LoVo (cell line): ENCODE measurements around the gene SEMA6B.
"Not testable (repeated sequence)": the region's sequence is repeated elsewhere in the genome, so short reads cannot be mapped to it uniquely, and the experiment has no call there.

ENCODE experiments used
- DNase-seq: peaks from one replicate; pipeline ENCODE4 v3.0.0-alpha.2; 2016; ENCODE audit warnings: low spot score

Gene SEMA6B

DNA sequence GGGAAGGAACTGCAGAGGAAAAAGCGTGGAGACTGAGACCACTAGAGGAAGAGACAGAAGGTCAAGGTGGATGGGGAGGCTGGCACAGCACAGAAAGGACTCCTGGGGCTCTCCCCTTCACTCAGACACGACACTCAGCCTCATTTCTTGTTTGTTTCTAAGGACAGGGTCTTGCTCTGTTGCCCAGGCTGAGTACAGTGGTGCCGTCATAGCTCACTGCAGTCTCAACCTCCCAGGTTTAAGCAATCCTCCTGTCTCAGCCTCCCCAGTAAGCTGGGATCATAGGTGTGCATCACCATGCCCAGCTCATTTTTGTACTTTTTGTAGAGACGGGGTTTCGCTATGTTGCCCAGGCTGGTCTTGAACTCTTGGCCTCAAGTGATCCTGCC is 11.4 kb upstream of the SEMA6B start:
- DNase-seq = no peak

DNA sequence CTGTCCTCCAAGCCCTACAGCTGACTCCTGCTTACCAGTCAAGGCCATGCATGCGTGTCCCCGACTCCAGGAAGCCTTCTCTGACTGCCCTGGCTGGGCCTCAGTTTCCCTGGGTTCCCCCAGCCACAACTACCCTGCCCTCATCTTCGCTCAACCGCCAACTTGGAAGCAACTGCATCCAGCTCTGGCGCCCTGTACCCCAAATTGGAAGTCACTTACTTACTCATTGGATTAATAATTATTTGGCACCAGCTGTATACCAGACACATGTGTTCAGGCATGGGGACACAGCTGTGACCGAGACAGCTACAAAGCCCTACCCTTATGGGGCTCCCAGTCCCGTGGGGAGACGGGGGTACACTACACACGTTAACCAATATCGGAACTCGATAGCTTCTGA is 10.9 kb upstream of the SEMA6B start:
- DNase-seq = no peak

DNA sequence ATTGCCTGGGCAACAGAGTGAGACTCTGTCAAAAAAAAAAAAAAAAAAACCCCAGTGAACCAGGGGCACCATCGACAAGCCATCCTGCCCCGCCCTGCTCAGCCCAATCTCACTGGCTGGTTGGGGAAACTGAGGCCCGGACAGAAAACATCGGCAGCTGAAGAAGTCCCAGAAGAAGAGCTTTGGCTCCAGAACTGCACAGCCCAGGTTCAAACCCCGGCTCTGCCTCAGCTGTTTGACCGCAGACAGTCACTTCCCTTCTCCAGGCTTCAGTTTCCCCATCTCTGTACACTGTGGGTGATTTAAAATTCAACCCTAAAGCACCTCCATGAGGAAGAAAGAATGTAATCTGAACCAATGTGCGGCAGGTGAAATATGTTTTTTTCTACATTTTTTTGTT is 9.4 kb upstream of the SEMA6B start:
- DNase-seq = no peak

DNA sequence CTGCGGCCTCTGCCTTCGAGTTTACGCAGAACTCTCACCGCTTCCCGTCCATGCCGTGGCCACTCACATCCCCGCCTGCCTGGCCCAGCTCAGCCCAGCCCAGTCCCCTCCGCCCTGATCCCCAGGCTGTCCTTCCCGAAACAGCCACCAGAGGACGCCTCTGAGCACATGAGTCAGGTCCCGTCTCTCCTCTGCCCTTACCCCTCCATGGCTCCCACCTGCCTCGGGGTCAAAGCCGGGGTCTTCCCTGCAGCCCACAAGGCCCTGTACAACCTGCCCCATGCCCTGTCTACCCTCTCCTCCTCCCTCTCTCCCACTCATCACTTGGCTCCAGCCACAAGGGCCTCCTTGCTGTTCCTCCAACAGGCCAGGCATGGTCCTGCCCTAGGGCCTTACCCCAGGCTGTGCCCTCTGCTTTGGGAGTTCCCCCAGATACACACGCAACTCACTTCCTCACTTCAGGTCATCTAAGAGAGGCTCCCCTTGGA is 8.1 kb upstream of the SEMA6B start:
- DNase-seq = no peak

DNA sequence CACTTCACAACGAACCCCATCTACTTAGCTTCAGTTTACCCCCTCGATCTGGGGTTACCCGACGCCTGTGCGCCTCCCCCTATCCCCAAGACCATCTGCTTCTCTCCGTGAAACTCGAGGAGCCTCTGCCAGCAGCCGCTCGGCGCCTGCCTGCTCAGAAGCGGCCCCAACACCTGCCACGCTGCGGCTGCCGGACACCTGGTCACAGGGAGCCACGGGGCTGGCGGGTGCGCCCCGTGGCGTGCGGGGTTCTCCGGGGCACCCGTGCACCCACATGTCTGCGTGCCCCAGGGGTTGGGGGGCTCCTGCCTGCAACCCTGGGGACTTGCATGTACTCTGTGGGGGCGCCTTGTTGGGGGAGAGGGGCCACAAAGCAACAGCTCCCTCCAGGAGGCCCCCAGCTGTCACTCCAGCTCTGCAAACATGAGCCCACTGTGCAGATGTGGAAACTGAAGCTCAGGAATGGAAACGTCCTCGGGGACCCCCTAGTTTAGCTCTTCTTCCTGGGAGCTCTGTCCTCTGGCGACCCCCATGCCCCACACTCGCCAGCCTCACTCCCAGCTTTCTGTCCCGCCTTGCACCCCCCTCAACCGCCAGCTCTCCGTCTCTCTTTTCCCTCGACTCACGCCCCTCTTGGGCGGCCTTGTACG is 7.0 kb upstream of the SEMA6B start:
- DNase-seq = no peak

DNA sequence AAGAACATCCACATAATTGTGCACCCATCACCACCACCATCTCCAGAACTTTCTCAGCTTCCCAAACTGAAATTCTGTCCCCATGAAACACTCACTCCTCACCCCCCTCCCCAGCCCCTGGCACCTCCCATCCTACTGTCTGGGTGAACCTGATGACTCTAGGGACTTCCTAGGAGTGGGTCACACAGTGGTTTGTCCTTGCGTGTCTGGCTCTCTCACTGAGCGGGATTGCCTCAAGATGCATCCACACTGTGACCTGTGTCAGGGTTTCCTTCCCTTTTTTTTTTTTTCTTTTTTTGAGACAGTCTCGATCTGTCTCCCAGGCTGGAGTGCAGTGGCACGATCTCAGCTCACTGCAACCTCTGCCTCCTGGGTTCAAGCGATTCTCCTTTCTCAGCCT is 4.1 kb upstream of the SEMA6B start:
- DNase-seq = not testable (repeated sequence)

DNA sequence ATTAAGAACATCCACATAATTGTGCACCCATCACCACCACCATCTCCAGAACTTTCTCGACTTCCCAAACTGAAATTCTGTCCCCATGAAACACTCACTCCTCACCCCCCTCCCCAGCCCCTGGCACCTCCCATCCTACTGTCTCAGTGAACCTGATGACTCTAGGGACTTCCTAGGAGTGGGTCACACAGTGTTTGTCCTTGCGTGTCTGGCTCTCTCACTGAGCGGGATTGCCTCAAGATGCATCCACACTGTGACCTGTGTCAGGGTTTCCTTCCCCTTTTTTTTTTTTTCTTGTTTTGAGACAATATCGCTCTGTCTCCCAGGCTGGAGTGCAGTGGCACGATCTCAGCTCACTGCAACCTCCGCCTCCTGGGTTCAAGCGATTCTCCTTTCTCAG is 2.6 kb upstream of the SEMA6B start:
- DNase-seq = not testable (repeated sequence)

DNA sequence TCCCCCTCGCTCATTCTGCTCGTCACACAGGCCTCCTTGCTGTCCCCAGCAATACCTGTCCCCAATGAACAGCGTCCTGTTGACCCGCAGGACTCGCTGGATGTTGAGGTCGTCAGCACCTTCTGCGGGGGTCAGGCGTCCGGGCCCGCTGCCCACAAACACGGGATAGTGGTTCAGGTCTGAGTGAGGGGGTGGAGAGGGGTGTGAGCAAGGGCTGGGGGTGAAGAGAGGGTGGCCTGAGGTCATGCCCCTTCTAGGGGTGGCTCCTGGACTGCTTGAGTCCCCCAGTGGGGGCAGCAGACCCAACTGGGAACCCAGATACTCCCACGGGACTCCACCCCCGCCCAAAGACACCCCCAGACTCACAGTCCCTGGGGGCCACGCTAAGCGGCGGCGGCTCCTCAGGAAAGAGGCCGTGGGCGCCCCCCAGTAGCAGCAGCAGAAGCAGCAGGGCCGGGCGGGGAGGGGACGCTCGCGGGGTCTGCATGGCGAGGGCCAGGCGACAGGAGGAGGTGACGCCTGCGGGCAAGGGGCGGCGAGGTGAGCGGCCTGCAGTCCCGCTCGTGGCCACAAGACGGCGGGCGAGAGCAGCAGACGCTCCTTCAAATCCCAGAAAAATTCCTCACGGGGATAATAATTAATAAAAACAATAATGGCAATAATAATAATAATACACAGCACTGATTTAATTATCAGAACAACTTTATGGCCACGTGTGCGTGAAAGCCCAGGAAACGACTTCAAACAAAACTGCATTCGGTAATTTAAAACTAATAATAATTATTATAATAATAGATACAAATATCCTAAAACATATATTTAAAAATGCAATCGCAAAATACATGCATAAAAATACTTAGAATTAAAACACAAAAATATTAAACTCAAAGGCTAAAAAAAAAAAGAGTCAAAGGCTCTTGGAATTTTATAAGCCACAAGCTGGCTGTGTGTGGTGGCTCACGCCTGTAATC is 1.2 kb downstream of the SEMA6B start:
- DNase-seq = peak; percentile 46

DNA sequence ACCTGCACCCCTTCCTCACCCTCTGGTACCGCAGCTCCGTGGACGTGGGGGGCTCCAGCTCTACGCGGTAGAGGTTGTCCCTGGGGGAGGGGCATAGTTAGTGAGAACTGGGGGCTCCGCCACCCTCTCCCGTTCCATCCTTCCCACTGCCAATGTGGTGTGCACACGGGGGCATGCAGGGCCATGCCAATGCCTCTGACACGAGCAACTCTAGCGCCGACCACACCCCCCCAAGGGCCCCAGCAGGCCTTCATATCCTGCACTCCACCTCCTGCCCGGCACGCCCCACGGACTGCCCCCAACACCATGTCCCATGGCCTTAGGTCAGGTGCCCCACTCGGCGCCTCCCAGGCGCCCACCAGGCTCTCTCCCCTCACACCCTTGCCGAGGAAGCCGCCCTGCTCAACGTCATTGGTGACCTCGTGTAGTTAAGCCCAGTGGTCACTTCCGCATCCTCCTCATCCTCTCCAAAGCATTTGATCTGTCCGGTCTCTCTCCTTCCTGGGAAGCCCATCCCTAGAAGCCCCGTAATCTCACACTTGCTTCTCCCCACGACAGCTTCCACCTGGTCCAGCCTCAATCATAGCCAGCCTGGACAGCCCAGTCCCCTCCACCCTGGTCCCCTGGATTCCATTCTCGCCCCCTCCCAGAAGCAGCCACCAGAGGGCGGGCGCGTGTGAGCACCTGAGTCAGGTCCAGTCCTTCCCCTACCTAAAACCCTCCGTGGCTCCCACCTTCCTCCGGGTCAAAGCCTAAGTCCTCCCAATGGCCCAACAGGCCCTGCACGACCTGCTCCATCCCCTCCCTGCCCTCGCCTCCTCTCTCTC is 2.1 kb downstream of the SEMA6B start:
- no peak for DNase-seq

DNA sequence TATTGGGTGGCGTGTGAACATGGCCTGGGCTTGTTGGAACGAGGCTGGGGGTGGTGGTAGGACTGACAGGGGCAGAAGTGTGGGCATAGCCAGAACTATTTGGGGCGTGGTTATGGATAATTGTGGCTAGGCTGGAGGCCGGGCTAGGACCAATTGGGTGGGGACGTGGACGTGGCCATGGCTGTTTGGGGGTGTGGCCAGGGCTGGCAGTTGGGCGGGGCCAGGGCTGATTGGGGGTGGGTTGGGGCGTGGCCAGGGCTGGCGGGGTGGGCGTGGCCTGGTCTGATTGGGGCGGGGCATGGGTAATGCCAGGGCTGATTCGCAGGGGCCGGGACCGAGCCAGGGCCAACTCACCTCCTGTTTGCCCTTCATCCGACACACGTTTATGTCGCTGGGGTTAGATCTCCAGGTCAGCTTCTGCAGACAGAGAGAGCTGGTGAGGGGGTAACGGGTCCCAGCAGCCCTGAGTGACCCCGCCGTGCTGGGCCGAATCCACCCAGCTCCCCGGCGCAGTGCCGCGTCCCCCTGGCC is 2.8 kb downstream of the SEMA6B start:
- peak; percentile 64 for DNase-seq

DNA sequence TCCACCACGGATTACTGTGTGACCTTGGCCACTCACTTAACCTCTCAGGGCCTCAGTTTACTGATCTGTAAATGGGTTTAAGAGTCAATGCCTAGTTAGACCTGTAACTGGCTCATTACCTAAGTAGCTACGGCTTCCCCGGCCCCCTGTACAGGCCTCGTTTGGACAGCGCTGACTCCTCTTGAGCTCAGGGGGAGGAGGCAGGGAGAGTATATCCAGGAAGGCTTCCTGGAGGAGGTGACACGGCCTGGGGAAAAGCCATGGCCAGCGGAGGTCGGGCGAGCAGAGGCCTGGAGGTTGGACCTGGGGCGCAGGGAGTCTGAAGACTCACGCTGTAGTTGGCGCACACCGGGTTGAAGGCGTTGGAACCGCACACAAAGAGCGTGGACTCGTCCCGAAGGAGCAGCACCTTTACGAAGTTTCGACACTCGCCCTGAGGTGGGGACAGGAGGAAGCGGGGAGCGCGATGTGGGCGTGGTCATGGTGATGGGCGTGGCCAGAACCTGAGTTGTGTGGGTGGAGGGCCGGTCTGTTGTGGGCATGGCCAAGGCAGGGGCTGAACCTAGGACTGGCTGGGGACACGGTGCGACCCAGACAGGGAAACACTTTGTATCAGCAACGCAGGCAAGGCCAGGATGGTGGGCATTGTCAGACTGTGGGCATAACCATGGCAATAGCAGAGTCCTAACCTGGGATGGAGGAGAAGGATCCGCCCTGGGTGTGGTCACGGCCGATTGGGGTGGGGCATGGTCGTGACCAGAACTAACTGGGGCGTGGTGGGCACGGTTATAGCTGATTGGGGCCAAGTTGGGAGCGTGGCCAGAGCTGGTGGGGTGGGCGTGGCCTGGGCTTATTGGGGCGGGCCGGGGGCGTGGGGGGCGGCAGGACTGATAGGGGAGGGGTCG is 3.6 kb downstream of the SEMA6B start:
- DNase-seq = no peak

DNA sequence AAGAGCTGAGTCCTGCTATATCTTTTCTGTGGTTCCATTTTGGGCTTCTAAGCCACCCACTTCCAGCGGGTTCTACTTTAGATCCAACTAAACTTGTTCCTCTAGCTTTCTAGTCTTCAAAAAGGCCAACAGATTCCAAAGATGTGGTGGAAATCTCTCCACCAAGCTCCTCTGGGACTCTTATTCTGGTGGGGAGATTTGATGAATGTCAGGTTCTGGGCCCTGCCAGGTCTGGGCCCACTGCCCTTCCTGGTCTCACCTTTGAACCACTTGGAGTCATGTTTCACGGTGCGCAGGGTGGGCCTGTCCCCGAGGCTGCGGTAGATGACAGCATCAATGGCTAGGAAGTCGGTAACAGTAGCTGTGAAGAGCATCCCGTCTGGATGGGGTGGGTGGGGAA is 4.8 kb downstream of the SEMA6B start:
- no peak for DNase-seq

DNA sequence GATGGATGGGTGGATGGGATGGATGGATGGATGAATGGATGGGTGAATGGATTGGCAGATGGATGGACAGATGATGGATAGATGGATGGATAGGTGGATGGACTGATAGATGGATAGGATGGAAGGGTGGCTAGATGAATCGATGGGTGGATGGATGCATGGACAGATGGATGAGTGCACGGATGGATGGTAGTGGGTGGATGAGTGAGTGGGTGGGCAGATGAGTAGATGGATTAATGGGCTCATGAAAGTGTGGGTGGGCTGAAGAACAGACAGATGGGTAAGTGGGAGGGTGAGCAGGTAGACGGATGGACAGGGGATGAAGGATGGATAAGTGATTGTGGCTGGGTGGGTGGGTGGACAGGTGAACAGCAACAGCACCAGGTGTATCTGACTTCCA is 5.7 kb downstream of the SEMA6B start:
- no peak for DNase-seq

DNA sequence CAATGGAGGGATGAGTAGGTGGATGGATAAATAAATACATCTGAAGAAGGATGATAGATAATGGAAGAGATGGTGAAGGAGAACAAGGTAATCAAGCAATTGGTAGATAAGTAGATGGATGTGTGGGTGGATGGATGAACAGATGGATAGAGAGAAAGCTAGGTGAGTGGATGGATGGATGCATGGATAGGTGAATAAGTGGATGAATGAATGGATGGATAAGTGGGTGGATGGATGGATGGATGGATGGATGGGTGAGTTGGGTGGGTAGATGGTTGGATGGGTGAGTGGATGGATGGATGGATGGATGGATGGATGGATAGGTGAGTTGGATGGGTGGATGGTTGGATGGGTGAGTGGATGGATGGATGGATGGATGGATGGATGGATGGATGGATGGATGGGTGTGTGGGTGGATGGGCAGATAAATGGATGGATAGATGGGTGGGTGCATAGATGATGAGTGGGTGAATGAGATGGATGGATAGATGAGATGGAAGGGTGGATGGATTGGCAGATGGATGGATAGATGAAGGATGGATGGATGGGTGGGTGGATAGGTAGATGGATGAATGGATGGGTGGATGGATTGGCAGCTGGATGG is 6.3 kb downstream of the SEMA6B start:
- no peak for DNase-seq

DNA sequence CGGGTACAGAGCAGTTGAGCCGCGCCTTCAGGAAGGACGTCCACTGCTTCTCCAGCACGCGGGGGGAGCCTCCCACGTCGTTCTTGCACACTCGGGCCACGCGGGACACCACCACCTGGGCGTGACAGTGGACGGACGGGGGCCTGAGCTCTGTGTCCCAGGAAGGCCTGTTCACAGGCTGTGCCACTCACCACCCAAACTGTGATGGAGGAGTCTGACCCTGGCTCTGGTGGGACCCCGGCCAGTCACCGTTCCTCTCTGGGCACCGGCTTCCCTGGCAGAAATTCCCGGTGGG is 7.0 kb downstream of the SEMA6B start:
- no peak for DNase-seq

DNA sequence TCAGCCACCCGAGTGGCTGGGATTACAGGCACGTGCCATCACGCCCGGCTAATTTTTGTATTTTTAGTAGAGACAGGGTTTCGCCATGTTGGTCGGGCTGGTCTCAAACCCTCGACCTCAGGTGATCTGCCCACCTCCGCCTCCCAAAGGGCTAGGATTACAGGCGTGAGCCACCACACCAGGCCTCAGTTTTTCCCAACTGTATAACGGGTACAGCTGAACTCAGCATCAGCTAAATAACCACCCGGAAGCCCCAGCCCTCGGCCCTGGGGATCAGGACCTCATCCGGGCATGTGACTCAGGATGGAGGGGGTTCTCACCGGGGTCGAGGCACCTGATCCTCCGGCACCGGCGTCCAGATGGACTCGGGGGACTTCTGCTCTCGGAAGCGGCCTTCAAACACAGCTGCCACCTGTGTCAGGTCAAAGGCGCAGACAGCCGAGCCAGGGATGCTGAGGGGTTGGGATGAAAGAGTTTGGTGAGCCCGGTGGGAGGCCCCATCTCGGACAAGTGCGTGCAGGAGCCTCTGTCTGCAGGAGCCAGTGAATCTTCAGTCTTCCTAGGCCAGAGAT is 8.9 kb downstream of the SEMA6B start:
- no peak for DNase-seq

DNA sequence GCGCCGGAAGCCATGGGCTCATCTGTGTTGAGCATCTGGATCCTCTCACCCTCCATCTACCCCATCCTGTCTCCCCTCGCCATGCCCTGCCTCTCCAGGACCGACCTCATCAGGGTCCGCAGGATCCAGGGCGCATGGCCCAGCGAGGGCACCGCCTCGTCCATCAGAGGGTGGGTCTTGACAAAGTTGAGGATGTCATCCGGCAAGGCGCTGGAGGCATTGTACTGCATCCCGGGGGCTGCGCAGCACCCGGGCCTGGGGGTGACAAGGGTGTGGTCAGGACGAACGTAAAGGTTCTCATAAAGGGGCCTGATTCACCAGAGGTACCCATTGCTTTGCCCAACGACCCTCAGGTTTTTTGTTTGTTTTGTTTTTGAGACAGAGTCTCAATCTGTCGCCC is 9.5 kb downstream of the SEMA6B start:
- DNase-seq = no peak

DNA sequence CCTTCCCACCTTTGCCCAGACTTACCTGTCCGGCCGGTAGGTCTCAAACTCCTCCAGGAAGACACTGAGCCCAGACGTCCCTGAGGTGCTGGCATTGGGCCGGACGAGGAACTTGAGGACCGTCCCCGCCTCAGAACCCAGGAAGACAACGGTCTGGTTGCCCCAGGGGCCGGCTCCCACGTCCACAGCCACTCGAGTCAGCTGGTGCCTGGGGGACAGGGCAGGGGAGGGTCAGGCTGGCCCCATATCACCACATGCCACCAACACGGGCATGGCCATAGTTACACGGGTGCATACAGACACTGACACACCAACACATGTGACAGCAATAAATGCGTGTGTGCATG is 11.3 kb downstream of the SEMA6B start:
- DNase-seq = no peak

DNA sequence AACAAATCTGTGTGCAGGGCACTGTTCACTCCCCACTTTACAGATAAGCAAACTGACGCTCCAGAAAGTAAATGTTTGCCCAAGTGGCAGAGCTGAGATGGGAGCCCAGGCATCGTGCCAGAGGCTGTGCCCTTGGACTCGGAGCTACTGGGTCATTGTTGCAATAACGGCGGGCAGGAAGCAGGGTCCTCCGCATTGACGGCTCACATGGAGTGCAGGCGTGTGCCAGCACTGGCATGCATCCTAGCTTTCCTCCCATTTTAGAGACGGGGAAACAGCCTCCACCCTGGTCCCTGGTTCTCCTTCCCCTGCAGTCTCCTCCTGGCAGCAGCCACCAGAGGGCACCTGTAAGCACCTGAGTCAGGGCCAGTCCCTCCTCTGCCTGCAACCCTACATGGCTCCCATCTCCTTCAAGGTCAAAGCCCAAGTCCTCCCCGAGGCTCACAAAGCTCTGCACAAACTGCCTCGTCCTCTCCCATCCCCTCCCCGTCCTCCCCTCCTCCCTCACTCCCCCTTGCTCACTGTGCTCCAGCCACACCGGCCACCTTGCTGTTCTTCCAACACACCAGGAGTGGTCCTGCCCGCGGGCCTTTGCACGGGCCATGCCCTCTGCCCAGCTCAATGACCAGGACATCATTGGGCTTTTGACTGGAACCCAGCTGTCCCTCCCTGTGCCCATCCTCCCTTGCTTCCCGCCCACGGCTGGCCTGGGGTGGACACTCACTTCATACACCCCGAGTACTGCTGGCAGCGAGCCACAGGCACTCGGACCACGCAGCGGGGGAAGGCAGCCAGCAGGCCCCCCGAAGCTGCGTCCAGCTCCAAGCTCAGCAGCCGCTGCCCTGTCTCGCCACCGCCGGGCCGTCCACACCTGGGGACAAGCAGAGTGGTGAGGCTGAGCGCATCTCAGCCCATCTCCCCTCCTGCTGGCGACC is 11.9 kb downstream of the SEMA6B start:
- no peak for DNase-seq
